Daoy (cell line): Measurements from ENCODE around the gene ATP4B. TPM values are rescaled to one million over a fixed set of nuclear protein-coding genes. Genes with fewer than 3 reads are reported as not detected.

ENCODE experiments used
- DNase-seq: peaks from one replicate; pipeline ENCODE4 v3.0.0-alpha.2; 2015; ENCODE audit warnings: low read depth
- total RNA-seq: library from RNA; depleted of rRNA; stranded (reverse); fragments of >200 nt; shearing (Covaris generic); gene quantifications from 2 replicates; pipeline ENCODE4 v1.2.3, GENCODE V29; 2014; rRNA removed

The ATP4B gene
- not detected in 2 replicates for total RNA-seq

- no peak for DNase-seq
Observed at GRCh38 chr13:113657851-113658741, at the start of gene ATP4B. Gene ATP4B (minus strand): TSS chr13:113658198. CDS start chr13:113658144, 54 bp downstream.

GRCh38 chr13:113672002-113672651, 14.1 kb upstream of the ATP4B start:
- no peak for DNase-seq

GRCh38 chr13:113671066-113672001, 13.3 kb upstream of the ATP4B start:
- no peak for DNase-seq

GRCh38 chr13:113670541-113670940, 12.5 kb upstream of the ATP4B start:
- no peak for DNase-seq

GRCh38 chr13:113669755-113670341, 11.8 kb upstream of the ATP4B start:
- DNase-seq = no peak

GRCh38 chr13:113669231-113669754, 11.3 kb upstream of the ATP4B start:
- DNase-seq = no peak

- no peak for DNase-seq
Observed at GRCh38 chr13:113668491-113668971, 10.5 kb upstream of the ATP4B start.

GRCh38 chr13:113667771-113668490, 9.9 kb upstream of the ATP4B start:
- DNase-seq = no peak

GRCh38 chr13:113666951-113667701, 9.1 kb upstream of the ATP4B start, which contains the start of gene GRK1:
Gene GRK1 (plus strand): TSS chr13:113667219. CDS start chr13:113667387, 168 bp downstream.
- DNase-seq = no peak

- no peak for DNase-seq
Observed at GRCh38 chr13:113666329-113666670, 8.3 kb upstream of the ATP4B start.

GRCh38 chr13:113665597-113666328, 7.8 kb upstream of the ATP4B start:
- no peak for DNase-seq

GRCh38 chr13:113664751-113665596, 7.0 kb upstream of the ATP4B start:
- DNase-seq = no peak

- no peak for DNase-seq
Observed at GRCh38 chr13:113663934-113664333, 5.9 kb upstream of the ATP4B start.

GRCh38 chr13:113661509-113661908, 3.5 kb upstream of the ATP4B start:
- DNase-seq = no peak

GRCh38 chr13:113660066-113660465, 2.1 kb upstream of the ATP4B start:
- DNase-seq = no peak

- DNase-seq = no peak
Observed at GRCh38 chr13:113659337-113659736, 1.3 kb upstream of the ATP4B start.

GRCh38 chr13:113658836-113659235, 838 bp upstream of the ATP4B start:
- DNase-seq = no peak
